B cell (primary cell): ENCODE data around the gene CAMK1D. TPM values are rescaled to one million over a fixed set of nuclear protein-coding genes. Genes with fewer than 3 reads are reported as not detected.

Source experiments
- ATAC-seq: fragments of 200-7000 bp; cut with Tn5 transposase; one replicate; pipeline ENCODE4 v1.10.0; 2021; ENCODE audit warnings: low read depth, mild to moderate bottlenecking, moderate number of reproducible peaks, moderate library complexity
- CTCF ChIA-PET: fragments of 350-600 bp; sonication (Branson Sonifier 250); formaldehyde crosslinking; loops from one replicate; lab custom pipeline; 2021; ENCODE audit warnings: antibody characterized with exemption, inconsistent platforms; lab: Charles Lee
- POLR2A ChIA-PET: fragments of 350-600 bp; sonication (Branson Sonifier 250); formaldehyde crosslinking; loops from one replicate; lab custom pipeline; 2021; ENCODE audit warnings: antibody characterized with exemption; lab: Charles Lee
- DNase-seq: peaks from one replicate; pipeline ENCODE4 v3.0.0; 2013
- H2AFZ ChIP-seq: 2 replicates; pipeline ENCODE4 v1.6.1; 2012; ENCODE audit warnings: mild to moderate bottlenecking, low read depth, low read length; ENCODE audit not compliant: insufficient read depth, poor library complexity, severe bottlenecking
- H3K27ac ChIP-seq, 2 donors: 1 replicate in 1 of 2; 2 replicates in 1 of 2; pipeline ENCODE4 v1.5.1; 2012 to 2013; ENCODE audit warnings: low read length in 2 of 2, mild to moderate bottlenecking in 2 of 2, moderate library complexity in 1 of 2
- H3K27me3 ChIP-seq, 4 experiments: fragments of 200-600 bp in 1 of 4; sonication (generic) in 1 of 4; replicated peaks in 1 of 4; 1 replicate in 2 of 4; 2 replicates in 2 of 4; pipeline versions ENCODE4 v1.6.1 to v1.7.0; 2013 to 2016; ENCODE audit warnings: low read length in 3 of 4, mild to moderate bottlenecking in 2 of 4, mixed read lengths in 1 of 4, moderate library complexity in 1 of 4; ENCODE audit not compliant: insufficient read depth in 4 of 4, control insufficient read depth in 3 of 4; ENCODE audit errors: control extremely low read depth in 1 of 4
- H3K36me3 ChIP-seq, 2 experiments: replicated peaks in 1 of 2; 1 replicate in 1 of 2; 2 replicates in 1 of 2; pipeline versions ENCODE4 v1.6.1 to v1.7.1; 2013; ENCODE audit warnings: low read length in 1 of 2; ENCODE audit not compliant: insufficient read depth in 2 of 2, control insufficient read depth in 1 of 2; ENCODE audit errors: control extremely low read depth in 1 of 2, extremely low read depth in 1 of 2
- H3K4me1 ChIP-seq, 2 donors: fragments of 200-600 bp in 1 of 2; sonication (generic) in 1 of 2; 1 replicate in 1 of 2; 2 replicates in 1 of 2; pipeline versions ENCODE4 v1.5.1 to v1.6.1; 2013 to 2017; ENCODE audit warnings: low read length in 2 of 2; ENCODE audit not compliant: control insufficient read depth in 2 of 2, insufficient read depth in 2 of 2
- H3K4me2 ChIP-seq: replicated peaks from 2 replicates; pipeline ENCODE3; 2012; ENCODE audit warnings: mild to moderate bottlenecking, low read depth, low read length; ENCODE audit not compliant: poor library complexity, severe bottlenecking
- H3K4me3 ChIP-seq, 5 experiments: fragments of 200-600 bp in 1 of 5; sonication (generic) in 1 of 5; 1 replicate in 3 of 5; 2 replicates in 2 of 5; pipeline versions ENCODE4 v1.5.1 to v1.7.0; 2011 to 2016; ENCODE audit warnings: low read length in 4 of 5, mild to moderate bottlenecking in 4 of 5, low read depth in 2 of 5, control low read depth in 1 of 5, moderate library complexity in 1 of 5; ENCODE audit not compliant: insufficient read depth in 1 of 5; ENCODE audit errors: control extremely low read depth in 1 of 5, extremely low read depth in 1 of 5
- H3K79me2 ChIP-seq: fragments of 200-600 bp; sonication (generic); one replicate; pipeline ENCODE4 v1.6.0; 2016; ENCODE audit warnings: low read length; ENCODE audit not compliant: control insufficient read depth, insufficient read depth
- H3K9ac ChIP-seq: fragments of 200-600 bp; sonication (generic); 2 replicates; pipeline ENCODE4 v1.6.1; 2017; ENCODE audit warnings: mild to moderate bottlenecking, low read length, moderate library complexity
- H3K9me3 ChIP-seq, 3 donors: one replicate each; pipeline versions ENCODE4 v1.6.1 to v1.7.1; 2013; ENCODE audit warnings: low read length in 2 of 3; ENCODE audit not compliant: control insufficient read depth in 2 of 3, insufficient read depth in 1 of 3; ENCODE audit errors: control extremely low read depth in 1 of 3
- H4K20me1 ChIP-seq: 2 replicates; pipeline ENCODE4 v1.6.0; 2012; ENCODE audit warnings: mild to moderate bottlenecking, low read length; ENCODE audit not compliant: insufficient read depth, control insufficient read depth, poor library complexity, severe bottlenecking
- H3K27ac Mint-ChIP-seq: one replicate; pipeline ENCODE4 v1.8.0; 2021; ENCODE audit warnings: mixed read lengths
- H3K27me3 Mint-ChIP-seq: one replicate; pipeline ENCODE4 v1.8.0; 2021; ENCODE audit warnings: mixed read lengths
- H3K4me1 Mint-ChIP-seq: one replicate; pipeline ENCODE4 v1.8.0; 2021; ENCODE audit warnings: mixed read lengths
- H3K4me3 Mint-ChIP-seq: one replicate; pipeline ENCODE4 v1.8.0; 2021; ENCODE audit warnings: mixed read lengths
- H3K9me3 Mint-ChIP-seq: one replicate; pipeline ENCODE4 v1.8.0; 2022; ENCODE audit warnings: mixed read lengths; ENCODE audit not compliant: insufficient read depth
- EZH2 ChIP-seq: IDR thresholded peaks from 2 replicates; pipeline ENCODE4 v1.6.1; 2012; ENCODE audit warnings: borderline replicate concordance, low read depth, mild to moderate bottlenecking, moderate library complexity, low read length; ENCODE audit not compliant: insufficient read depth, poor library complexity, severe bottlenecking
- WGBS: methylation state at CpG from one replicate; pipeline ENCODE4 v1.1.5; 2013; ENCODE audit warnings: missing lambda C conversion rate; ENCODE audit not compliant: insufficient coverage; 5-methylcytosine and 5-hydroxymethylcytosine counted together
- intact Hi-C: fragments of 100-400 bp; cut with micrococcal nuclease; formaldehyde crosslinking; loops from one replicate; pipeline ENCODE4 v1.10.0; 2022
- polyA plus RNA-seq: library from polyadenylated mRNA; depleted of rRNA; stranded (reverse); fragments of >200 nt; gene quantifications from 2 replicates; pipeline ENCODE4 v1.2.3, GENCODE V29; 2012
- total RNA-seq, 2 donors: library from RNA; stranded (reverse); fragments of 120-200 nt in 1 of 2; gene quantifications; 1 replicate in 1 of 2; 2 replicates in 1 of 2; pipeline versions ENCODE4 v1.2.3 to v1.2.4, GENCODE V29; 2013 to 2022
- TF ChIP-seq, protein P1 (sequence below): fragments of 200-600 bp; IDR thresholded peaks from one replicate; pipeline ENCODE4 v1.8.0; 2022; ENCODE audit warnings: antibody characterized with exemption, mild to moderate bottlenecking

CAMK1D gene
- total and polyA plus RNA-seq, 2 donors (not counting 1 experiment from before 2014, with no cell fraction given): 34.1 to 69.7 TPM

DNA sequence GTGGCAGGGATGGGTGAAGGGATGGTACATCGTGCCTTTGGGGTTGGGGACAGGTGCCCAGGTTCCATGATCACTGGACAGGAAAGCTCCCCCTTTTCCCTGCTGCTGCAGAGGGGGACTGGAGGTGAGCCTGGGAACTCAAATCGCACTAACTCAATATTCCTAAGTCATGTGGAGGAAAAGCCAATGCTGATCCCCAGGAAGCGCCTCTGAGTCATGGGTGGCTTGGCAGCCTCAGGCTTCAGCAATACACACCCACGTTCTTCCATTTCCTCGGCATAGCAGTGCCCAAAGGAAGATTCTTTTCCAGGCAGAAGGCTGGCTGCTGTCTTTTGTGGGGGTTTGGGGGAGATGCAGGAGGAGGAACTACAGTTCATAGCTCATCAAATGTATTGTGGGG lies 486.4 kb downstream of the CAMK1D start:
- Mint-ChIP-seq H3K4me1 (no peaks in the 10 kb centered on the region), H3K27ac (peak overlapping the region; percentile 20), H3K27me3 (no peaks in the 10 kb centered on the region), H3K9me3 (no peaks in the 10 kb centered on the region), H3K4me3 (no peak overlapping the region)
- Histone ChIP-seq H3K36me3 (peaks cover 0 to 3% of the 10 kb centered on the region in 2 experiments), H3K27me3 (no peaks in the 10 kb centered on the region), H3K4me3 (no peak overlapping the region), H4K20me1 (no peaks in the 10 kb centered on the region), H3K9ac (no peak overlapping the region), H3K79me2 (no peaks in the 10 kb centered on the region), H3K27ac (no peak overlapping the region), H2AFZ (no peak overlapping the region), H3K4me2 (no peak overlapping the region), H3K9me3 (no peaks in the 10 kb centered on the region), H3K4me1 (no peaks in the 10 kb centered on the region)
- WGBS: 90% methylated on average over 4 of the region's 5 CpGs
- CTCF ChIA-PET: interaction anchor here (0.5 kb wide), 1 partner anchor 120 kb away, joined by 3 read pairs; no protein-coding TSS in a partner anchor
- intact Hi-C loops: no loop called here
- TF ChIP-seq, protein P1, sequence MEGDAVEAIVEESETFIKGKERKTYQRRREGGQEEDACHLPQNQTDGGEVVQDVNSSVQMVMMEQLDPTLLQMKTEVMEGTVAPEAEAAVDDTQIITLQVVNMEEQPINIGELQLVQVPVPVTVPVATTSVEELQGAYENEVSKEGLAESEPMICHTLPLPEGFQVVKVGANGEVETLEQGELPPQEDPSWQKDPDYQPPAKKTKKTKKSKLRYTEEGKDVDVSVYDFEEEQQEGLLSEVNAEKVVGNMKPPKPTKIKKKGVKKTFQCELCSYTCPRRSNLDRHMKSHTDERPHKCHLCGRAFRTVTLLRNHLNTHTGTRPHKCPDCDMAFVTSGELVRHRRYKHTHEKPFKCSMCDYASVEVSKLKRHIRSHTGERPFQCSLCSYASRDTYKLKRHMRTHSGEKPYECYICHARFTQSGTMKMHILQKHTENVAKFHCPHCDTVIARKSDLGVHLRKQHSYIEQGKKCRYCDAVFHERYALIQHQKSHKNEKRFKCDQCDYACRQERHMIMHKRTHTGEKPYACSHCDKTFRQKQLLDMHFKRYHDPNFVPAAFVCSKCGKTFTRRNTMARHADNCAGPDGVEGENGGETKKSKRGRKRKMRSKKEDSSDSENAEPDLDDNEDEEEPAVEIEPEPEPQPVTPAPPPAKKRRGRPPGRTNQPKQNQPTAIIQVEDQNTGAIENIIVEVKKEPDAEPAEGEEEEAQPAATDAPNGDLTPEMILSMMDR: no peak
- POLR2A ChIA-PET: no interaction called here
- ATAC-seq: no peak
- no peak for DNase-seq

DNA sequence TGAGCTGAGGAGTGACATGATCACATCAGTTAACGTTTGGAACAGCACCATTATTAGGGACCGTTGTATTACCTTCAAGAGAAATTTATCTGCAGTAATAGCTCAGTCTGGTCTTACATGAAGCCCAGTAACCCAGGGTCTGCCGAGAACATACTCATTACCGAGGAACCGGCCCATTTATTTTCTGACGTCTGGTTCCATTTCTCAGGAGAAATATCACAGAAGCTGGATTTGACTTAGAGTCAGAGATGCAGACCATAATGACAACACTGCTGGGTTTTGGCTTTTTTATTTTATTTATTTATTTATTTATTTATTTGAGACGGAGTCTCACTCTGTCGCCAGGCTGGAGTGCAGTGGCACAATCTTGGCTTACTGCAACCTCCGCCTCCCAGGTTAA lies 489.0 kb downstream of the CAMK1D start:
- H3K36me3 ChIP-seq: no peaks in the 10 kb centered on the region
- no peak overlapping the region for H3K27ac ChIP-seq
- H3K9ac ChIP-seq: no peak overlapping the region
- H3K4me3 ChIP-seq: no peak overlapping the region
- no peak overlapping the region for H2AFZ ChIP-seq
- intact Hi-C loops: no loop called here
- peaks cover 0 to 3% (median 0%) of the 10 kb centered on the region in 4 experiments for H3K27me3 ChIP-seq
- H3K4me3 Mint-ChIP-seq: no peak overlapping the region
- H3K4me1 ChIP-seq: no peaks in the 10 kb centered on the region
- H3K27me3 Mint-ChIP-seq: no peaks in the 10 kb centered on the region
- no peaks in the 10 kb centered on the region for H3K9me3 ChIP-seq
- 86% methylated on average over 7 of the region's 9 CpGs for WGBS
- no peaks in the 10 kb centered on the region for H3K4me1 Mint-ChIP-seq
- no peaks in the 10 kb centered on the region for H4K20me1 ChIP-seq
- ChIA-PET CTCF (no interaction called here), POLR2A (no interaction called here)
- no peak for DNase-seq
- no peak for ATAC-seq
- no peak overlapping the region for H3K27ac Mint-ChIP-seq
- H3K9me3 Mint-ChIP-seq: no peaks in the 10 kb centered on the region
- H3K4me2 ChIP-seq: no peak overlapping the region
- no peak for TF ChIP-seq EZH2
- TF ChIP-seq, protein P1: no peak
- no peaks in the 10 kb centered on the region for H3K79me2 ChIP-seq
